Measurements from ENCODE around the gene TIGD2. TPM values are rescaled to one million over a fixed set of nuclear protein-coding genes. Genes with fewer than 3 reads are reported as not detected.
"Not testable (repeated sequence)": the region's sequence is repeated elsewhere in the genome, so short reads cannot be mapped to it uniquely, and the experiment has no call there.

TIGD2 gene
- total RNA-seq, 1 experiment from 2014 or later, result 11.6 TPM

DNA sequence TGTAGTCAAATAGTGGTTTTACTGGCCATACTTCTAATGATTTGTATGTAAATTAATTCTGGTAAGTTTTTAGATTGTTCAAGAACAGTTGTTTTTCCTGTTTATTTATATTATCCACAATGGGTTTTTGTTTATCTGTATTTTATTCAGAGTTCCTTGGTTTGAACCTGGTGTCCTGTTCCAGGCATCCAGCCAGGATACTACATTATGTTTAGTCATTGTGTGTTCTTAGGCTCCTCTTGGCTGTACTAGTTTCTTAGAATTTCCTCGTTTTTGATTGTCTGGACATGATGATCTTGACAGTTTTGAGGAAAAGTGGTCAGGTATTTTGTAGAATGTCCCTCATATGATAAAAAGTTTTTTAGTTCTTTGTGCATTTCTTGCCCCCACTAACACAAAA lies 7.8 kb downstream of the TIGD2 start:
- peak; percentile 66 for DNase-seq (ENCODE audit: low read depth)

- DNase-seq (ENCODE audit: low read depth), result peak; percentile 61
Observed at GRCh38 chr4:89119836-89120235, 8.5 kb downstream of the TIGD2 start.

- no peak for DNase-seq (ENCODE audit: low read depth)
Observed at GRCh38 chr4:89121387-89122068, 10.2 kb downstream of the TIGD2 start.

- DNase-seq (ENCODE audit: low read depth), result peak; percentile 77
Observed at GRCh38 chr4:89123451-89123851, 12.1 kb downstream of the TIGD2 start.

DNA sequence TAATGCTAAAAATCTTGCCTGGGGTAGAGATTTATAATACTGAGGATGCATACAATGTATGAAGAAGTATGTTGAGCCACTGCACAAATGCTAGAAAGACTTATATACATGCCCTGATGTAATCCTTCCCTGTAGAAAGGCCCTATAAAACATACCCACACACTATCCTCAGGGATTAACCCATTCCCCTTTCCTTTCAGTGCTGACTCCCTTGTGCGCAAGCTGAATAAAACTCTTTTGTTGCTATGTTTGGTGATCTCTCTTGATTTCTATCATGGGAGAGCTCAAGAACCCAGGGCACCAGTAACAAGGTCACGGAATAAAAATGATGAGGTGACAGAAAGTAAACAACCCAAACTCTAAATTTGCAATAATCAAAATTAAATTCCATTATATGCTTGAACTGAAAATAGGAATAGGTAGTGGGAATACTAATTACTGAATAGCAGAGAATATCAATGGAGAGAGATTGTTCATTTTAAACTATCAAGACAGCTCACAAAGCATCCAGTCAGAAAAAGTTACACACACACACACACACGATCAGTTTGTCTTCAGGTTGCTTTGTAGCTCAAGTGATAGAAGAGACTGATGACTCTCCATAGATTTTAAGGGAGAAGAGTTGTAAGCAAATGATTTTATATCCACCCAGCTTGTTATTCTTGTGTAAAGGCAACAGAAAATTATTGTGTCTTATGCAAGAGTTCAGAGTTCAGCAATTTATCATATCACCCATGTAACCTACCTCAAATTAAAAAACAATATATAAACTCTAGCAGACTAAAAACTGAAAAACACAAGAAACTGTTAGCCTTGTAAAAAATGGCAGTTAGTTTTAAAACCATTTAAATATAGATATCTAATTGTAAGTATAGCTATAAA lies 14.8 kb downstream of the TIGD2 start:
- no peak for DNase-seq (ENCODE audit: low read depth)

GRCh38 chr4:89129080-89129640 lies 17.8 kb downstream of the TIGD2 start:
- DNase-seq (ENCODE audit: low read depth), result peak; percentile 74

GRCh38 chr4:89134775-89135319 lies 23.5 kb downstream of the TIGD2 start:
- peak; percentile 83 for DNase-seq (ENCODE audit: low read depth)

DNA sequence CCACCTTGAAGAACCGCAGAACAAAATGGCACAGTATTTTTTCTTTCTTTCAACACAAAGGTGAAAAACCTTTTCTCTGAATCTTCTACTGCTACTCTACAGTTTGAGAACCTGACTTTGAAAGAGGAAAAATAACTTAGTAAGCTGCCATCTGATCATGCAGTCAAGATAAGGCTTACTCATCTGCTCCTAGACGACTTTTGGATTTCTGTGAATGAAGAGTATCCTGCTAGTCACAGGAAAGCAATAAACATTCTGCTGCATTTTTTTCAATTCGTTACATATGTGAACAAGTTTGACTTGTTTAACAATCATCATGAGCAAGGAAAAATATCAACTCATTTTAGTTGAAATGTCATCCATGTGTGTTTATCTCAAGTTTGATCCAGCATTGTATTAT lies 25.2 kb downstream of the TIGD2 start:
- peak; percentile 84 for DNase-seq (ENCODE audit: low read depth)

- no peak for DNase-seq (ENCODE audit: low read depth)
Observed at GRCh38 chr4:89137231-89137630, 25.9 kb downstream of the TIGD2 start.

DNA sequence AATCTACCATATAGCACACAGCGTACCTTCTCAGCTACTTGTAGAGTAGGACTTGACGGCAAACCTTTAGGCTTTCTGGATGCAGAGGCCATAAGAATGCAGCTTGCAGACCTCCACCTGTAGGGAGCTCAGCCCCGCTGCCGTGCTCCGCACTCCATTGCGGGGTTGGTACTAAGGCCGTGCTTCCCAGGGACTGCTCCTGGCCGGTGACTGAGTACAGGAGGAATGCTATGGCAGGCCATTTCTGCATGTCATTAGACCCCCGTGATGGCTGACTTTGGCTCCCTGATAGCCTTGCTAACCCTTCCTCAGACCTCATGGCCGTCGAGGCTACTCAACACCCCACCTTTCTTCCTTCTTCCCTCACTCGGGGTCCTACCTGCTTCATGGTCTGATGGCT lies 26.4 kb downstream of the TIGD2 start:
- DNase-seq (ENCODE audit: low read depth), result no peak

- DNase-seq (ENCODE audit: low read depth), result no peak
Observed at GRCh38 chr4:89140168-89140759, 28.9 kb downstream of the TIGD2 start.

DNA sequence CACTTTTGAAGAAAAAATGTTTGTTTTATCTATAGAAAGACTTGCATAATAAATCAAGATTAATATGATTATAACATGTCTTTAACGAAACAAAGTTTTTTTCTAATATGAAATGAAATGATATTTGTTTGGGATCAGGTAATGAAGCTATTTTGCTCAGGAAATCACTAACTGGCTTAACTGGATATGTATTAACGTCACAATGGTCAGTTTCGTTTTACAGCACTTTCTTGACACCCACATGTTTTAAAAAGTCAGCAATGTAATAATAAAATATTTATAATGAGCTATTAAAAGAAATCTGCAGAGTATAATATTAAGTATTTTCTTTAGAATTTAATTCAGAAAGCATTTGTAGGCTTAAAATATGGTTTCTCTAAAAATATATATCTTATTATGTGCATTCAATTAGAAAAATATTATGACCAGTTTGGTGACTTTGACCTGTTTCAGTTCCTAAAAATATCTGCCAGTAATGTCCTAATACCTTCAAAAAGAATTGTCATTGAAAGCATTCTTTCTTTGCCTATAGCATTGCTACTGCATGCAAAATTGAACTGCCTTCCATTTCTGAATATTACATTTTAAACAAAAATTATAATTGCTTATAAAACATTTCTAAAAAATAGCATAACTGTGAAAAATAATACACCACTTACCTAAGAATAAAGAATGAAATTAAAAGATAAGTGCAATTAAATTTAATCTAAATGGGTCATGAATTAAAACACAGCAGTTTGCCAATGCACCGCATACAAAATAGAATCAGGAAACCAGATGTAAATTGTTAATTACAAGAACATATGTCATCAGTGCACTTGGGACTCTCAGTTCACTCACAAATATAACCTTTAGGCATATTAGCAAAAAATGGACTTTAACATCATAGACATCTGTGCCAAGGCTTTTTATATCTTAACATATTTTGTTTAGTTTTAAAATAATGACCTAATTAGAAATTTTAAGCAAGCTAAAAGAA lies 31.6 kb downstream of the TIGD2 start:
- no peak for DNase-seq (ENCODE audit: low read depth)

DNA sequence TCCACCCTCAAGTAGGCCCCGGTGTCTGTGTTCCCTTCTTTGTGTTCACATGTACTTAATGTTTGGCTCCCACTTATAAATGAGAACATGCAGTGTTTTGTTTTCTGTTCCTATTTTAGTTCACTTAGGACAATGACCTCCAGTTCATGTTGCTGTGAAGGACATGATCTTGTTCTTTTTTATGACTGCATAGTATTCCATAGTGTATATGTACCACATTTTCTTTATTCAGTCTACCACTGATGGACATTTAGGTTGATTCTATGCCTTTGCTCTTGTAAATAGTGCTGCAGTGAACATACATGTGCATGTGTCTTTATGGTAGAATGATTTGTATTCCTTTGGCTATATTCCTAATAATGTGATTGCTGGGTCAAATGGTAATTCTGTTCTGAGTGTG lies 33.3 kb downstream of the TIGD2 start:
- DNase-seq (ENCODE audit: low read depth), result not testable (repeated sequence)

GRCh38 chr4:89146196-89146595 lies 34.9 kb downstream of the TIGD2 start:
- DNase-seq (ENCODE audit: low read depth), result no peak

DNA sequence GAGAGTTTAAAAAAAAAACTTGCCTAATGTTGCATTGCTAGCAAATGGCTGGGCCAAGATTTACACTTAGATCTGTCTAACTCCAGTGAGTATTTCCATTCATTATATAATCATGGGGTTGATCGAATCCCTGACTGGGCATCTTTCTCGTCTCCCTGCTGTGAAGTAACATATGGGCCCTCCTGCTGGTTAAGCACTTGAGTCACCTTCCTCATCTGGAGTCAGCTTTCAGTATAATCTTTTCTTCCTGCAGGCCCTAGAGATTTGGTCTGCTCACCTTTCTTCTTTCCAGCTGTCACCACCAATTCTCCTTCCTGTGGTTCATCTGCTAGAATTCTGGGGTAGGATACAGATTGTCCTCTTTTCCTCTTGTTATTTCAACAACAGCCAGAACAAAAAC lies 41.6 kb downstream of the TIGD2 start:
- no peak for DNase-seq (ENCODE audit: low read depth)

GRCh38 chr4:89156174-89156914 lies 45.0 kb downstream of the TIGD2 start:
- no peak for DNase-seq (ENCODE audit: low read depth)

DNA sequence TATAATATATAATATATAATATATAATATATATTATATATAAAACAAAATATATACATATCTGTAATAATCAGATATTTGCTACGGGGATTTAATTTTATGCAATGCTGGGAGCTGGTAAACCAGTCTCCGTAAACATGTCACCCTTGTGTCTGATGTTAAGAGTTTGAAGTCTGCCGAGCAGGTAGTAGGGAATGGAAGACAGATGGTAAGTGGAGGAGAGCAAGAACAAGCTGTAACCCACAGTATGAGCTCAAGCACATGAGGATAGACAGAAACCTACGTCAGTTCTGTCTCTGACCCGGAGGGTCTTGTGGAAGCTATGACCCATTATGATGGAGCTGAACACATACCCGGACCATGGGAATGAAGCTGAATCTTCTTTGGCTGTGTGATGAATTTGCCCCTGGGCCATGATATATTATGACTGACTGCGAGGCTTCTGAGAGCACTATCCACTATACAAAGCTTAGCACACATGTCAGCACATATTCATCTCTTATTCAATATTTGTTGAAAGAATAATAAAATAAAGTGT lies 46.2 kb downstream of the TIGD2 start:
- DNase-seq (ENCODE audit: low read depth), result no peak

DNA sequence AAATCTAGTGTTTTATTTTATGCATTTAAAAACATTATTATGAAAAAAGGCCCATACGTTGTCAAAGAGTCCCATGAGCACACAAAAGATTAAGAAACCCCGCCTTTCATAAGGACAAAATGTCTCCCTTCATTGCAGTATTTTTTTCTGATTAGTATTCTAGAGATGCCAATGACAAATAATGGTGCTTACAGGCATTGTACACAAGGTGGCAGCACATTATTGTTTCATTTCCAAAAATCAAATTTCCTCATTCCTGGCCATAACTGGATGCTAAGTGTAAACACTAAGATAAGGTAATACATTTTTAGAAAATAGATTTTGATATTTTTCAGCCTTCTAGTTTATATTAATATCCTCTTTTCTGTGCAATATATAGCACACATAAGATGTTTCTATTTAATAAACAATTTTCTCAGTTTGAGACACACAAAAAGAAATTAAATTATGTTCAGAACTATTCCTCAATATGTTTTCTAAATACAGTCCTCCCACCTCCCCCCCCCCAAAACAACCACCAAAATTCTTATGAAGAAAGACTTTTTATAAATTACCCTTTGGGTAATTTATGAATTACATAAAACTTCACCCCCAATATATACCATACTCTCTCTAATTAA lies 47.7 kb downstream of the TIGD2 start:
- peak; percentile 38 for DNase-seq (ENCODE audit: low read depth)

DNA sequence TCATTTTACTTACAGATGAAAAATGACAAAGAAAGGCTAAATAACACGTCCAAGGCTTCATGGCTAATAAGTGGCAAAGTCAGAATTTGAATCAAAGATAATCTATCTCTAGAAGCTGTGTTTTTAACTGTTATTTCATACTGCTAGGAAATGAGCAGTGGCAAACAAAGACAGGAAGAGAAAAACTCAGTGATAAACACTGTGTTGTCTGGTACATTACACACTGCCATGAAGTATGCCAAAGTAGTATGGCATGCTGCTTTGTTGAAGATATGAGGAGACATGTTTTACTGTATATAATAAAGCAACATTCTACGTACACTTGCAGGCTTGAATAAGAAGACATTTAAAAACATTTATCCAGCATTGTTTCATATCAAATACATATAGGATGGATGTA lies 49.5 kb downstream of the TIGD2 start:
- no peak for DNase-seq (ENCODE audit: low read depth)

Data from M059J (cell line).